Renal cortical epithelial cell (primary cell): Measurements from ENCODE around the gene ZNF705A. TPM values are rescaled to one million over a fixed set of nuclear protein-coding genes. Genes with fewer than 3 reads are reported as not detected.
"Not testable (repeated sequence)": the region's sequence is repeated elsewhere in the genome, so short reads cannot be mapped to it uniquely, and the experiment has no call there.

Experiments used
- DNase-seq: peaks from one replicate; pipeline ENCODE4 v3.0.0-alpha.2; 2011; ENCODE audit warnings: low read depth
- total RNA-seq: library from RNA; depleted of rRNA; stranded (reverse); fragments of >200 nt; gene quantifications from 2 replicates; pipeline ENCODE4 v1.2.3, GENCODE V29; 2014

ZNF705A gene
- total RNA-seq, 1 donor from 2014 or later = under 0.01 TPM

DNA sequence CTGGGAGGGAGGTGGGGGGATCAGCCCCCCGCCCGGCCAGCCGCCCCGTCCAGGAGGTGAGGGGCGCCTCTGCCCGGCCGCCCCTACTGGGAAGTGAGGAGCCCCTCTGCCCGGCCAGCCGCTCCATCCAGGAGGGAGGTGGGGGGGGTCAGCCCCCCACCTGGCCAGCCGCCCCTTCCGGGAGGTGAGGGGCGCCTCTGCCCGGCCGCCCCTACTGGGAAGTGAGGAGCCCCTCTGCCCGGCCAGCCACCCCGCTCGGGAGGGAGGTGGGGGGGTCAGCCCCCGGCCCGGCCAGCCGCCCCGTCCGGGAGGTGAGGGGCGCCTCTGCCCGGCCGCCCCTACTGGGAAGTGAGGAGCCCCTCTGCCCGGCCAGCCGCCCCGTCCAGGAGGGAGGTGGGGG, 27.4 kb downstream of the ZNF705A start:
- DNase-seq = not testable (repeated sequence)

DNA sequence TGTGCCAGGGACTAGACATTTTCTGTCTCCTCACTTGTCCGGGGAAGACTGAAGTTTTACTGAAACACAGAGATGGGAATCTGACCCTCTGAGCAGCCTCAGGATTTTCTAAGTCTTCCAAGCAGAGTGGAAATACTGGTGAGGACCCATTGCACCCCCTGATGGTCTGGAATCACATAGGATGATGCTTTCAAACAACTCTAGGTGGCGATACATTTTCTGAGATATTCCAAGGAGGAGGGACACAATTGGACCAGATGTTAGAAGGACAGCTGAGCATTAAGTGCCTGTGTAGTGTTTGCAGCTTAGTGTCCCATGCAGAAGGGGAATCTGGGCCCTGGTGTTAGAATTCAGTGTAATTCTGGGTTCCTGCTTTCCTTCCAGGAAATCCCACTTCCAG, 31.3 kb downstream of the ZNF705A start:
- DNase-seq = not testable (repeated sequence)

DNA sequence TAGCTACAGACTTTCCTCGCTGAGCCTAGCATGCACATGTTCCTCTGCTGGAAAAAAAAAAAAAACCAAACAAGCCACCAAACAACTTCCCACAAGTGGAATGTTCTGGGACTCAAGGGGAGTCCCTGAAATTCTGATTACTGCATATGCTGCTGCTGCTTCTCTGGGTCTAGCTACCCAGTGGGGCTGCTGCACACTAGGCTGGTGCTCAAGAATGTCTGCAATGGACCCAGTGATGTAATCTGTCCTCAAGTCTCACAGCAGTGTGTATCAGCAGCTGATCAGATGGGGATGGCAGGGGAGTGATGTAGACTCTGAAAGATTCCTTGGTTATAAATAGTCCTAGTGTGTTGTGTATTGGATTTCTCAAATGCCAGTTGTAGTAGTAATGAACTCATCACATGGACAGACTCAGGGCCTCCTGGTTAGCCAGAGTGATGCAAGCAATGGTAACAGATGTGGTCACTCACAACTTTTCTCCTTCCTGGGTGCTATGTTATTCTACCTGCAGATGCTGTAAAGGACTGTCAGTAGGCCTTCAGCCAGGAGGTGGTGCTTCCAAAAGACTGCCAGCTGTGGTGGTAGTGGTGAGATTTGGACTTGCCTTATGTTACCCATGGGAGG, 41.0 kb downstream of the ZNF705A start:
- DNase-seq = peak; percentile 13

DNA sequence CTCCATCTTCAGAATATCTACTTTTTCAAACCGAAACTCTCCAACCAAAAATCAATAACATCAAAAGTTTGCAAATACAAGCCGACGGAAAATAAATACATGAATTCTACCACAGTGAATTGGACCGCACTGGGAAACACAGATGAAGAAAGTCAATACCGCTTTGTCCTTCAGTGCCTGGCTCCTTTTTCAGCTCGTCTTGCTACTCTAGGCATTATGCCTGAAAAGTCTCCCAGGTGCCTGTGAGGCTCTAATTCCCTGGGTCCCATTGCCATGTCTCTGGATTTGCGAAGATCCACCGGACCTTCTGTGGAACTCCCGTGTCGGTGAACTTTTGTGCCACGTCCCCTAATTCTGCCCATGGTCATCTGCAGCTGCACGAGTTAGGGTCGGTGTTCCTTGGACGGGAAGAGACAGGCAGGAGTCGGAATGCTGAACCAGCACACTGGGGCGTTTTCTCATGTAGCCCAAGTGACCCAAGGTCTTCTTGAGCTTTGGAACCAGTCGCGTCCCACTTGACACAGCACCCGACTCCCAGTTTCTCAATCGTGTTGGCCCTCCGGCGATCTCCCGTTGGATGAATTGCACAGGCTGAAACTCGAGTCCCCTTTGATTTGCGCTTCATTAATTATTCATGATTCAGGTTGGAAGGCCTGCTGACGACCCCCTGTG, 62.0 kb downstream of the ZNF705A start:
- not testable (repeated sequence) for DNase-seq

DNA sequence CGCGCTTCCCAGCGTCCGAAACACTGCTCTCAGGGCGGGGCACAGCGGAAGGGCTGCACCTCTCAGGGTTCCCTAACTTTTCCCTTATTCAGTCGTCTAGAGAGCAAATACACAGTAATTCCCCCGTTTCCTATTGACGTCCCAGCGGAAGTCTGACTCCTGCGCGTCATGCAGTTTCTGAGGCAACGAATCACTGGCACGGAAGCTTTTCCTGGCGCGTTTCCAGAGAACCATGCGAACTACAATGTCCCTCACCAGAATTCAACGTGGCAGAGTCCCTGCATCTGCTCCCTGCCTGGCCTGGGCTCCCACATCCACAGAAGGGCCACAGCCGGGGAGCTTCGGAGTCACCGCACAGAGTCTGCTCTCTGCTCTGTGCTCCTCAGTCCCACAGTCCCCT, 64.6 kb downstream of the ZNF705A start:
- DNase-seq = not testable (repeated sequence)

DNA sequence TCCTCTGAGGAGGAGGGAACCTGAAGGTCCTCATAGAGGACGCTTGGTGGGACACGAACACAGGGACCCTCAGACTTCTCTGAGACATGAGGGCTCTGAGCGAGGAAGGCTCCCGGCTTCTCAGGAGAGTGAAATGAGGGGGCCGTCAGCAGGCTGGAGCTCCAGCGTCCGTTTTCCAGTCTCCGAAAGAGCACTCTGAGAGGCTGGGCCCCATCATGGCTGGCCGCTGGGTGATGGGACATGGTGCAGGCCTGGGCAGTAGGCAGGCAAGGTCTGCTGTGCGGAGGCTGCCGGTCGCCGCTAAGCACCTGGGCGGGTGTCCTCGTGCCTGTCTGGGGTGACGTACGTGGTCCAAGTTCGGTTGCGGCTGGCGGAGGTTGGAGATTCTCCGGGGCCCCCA, 65.0 kb downstream of the ZNF705A start:
- DNase-seq = not testable (repeated sequence)

DNA sequence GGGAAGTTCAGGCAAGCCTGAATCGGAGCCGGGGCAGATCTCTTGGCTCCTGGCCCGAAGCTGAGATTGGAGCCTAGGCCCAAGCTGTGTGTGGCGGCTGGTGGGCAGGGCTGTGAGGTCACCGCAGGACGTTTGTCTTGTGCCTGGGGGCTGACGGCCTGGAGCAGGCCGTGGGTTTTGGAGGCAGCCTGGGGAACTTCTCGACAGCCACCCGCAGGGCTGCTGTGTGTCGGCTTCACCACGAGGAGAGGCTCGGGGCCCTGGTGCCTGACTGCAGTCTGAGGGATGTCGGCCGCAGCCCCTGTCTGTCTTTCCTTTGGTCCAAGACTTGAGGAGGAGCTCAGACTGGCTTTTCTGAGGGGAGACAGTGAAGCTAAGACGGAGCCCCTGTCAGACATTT, 65.5 kb downstream of the ZNF705A start:
- not testable (repeated sequence) for DNase-seq

DNA sequence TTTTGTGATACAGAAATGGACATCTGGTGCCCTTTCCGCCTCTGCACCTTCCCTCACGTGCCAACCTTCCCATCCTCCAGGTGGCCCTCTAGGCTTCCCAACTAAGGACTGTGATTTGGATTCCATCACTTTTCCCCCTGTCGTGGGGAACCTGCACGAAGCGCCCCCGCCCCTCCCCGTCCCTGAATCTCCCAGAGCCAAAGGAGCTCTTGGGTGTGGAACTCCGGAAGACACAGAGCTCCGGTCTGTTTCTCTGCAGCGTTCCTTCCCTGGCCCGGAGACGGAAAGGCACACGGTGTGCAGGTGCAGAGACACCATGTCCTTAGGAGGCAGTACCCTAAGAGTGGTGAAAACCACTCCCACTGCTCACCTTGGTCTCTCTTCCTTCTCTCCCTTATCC, 66.8 kb downstream of the ZNF705A start:
- not testable (repeated sequence) for DNase-seq

DNA sequence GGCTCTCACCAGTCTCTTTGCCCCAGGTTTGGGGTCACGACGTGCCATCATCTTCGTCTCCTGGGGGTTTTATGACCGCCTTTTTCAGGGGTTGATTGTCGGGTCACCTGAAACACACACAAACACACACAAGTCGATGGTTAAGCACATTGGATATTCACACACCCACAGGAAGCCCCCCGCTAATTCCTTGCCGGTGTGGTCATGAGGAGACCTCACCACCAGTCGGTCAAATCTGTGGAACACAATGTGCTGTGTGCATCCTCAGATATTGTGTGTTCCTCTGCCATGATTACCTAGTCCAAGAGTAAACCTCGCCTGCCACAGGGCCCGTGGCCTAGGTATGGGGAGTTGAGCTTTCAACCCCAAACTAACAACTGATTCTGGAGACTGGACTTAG, 68.0 kb downstream of the ZNF705A start:
- DNase-seq = not testable (repeated sequence)

DNA sequence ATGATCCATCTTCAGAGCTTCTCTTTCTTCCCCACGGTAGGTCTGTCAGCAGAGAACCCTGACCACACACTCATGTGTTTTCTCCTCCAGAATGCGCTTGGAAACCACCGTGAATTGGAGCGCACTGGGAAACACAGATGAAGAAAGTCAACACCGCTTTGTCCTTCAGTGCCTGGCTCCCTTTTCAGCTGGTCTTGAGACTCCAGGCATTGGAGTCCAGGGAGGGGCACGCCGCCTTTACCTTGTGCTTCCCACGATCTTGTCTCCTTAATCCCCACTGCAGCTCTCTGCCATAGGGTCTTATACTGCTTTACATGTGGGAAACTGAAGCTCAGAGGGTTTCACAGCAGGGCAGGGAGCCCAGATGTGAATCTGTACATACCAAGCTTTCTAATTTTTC, 69.5 kb downstream of the ZNF705A start:
- no peak for DNase-seq

DNA sequence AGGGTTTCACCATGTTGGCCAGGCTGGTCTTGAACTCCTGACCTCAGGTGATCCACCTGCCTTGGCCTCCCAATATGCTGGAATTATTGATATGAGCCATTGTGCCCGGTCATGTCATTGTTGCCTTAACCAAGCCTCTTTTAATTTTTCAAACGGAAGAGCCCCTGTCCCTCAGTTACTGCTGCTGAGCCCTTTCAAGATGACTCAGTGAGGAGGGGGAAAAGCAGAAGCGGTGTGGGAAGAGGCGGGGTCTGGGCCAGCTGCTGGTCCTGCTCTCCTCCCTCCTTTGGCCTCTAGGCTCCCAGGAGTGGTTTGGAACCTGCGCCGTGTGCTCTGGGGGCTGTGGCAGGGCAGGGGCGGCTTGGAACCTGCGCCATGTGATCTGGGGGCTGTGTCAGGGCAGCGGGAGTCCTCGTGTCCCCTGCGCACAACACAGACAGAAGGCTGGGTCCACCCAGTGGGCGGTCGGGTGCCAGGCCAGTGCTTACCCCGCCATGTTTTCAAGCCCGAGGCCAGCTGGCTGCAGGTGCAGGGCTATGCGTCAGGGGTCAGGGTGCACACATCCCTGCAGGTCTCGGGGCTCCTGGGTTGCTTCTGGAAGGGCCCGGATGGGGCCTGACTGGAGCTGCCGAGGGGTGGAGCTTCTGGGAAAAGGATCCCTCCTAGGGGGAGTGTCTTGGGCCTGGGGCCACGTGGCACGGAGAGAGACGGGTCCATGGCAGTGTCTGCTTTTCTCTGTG, 70.3 kb downstream of the ZNF705A start, which contains the start of gene FAM90A1:
TSS of gene FAM90A1 (minus strand) at position 627 of the 740 bp plus-strand sequence. CDS start 2,786 bp downstream, outside the sequence.
- peak; percentile 15 for DNase-seq

DNA sequence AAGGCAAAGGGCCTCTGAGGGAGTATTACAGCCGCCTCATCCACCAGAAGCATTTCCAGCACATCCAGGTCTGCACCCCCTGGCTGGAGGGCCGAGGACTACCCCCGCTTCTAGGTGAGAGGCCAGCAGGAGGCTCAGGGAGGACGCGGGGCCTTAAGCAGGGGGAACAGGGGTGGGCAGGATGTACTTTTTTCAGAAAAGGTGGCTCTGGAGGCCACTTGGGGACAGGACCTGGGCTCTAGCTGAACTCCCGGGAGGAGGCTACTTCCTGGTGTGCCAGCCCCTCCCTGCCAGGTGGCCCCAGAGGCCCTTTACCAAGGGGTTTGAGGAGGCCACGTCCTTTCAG, 70.9 kb downstream of the ZNF705A start:
- not testable (repeated sequence) for DNase-seq

DNA sequence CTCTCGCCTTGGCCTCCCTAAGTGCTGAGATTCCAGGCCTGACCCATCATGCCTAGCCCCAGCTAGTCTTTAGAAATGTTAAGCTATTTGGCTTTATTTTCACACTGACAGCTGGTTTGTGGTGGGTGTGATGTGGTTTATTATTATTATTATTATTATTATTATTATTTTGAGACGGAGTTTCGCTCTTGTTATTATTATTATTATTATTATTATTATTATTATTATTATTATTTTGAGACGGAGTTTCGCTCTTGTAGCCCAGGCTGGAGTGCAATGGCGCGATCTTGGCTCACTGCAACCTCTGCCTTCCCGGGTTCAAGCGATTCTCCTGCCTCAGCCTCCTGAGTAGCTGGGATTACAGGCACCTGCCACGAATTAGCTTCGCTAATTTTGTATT, 71.8 kb downstream of the ZNF705A start:
- DNase-seq = not testable (repeated sequence)

DNA sequence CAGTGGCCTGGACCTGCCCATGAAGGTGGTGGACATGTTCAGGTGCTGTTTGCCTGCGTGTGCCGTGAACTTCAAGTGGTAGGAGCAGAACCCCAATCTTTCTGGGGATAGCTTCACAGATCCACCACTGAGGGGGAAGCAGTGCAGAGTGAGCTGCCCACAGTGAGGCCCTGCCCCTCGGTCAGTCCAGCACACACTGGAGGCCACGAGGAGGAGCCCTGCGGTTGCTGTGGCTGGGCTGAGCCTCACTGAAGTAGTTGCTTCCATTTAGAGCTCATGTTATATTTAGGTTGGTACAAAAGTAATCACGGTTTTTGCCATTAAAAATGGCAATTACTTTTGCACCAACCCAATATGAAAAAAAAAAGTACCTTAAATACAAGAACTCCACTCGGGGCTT, 72.7 kb downstream of the ZNF705A start:
- not testable (repeated sequence) for DNase-seq

Other genes with a start within 250 kb of the ZNF705A start
- 5.6 and 8.7 TPM in 2 replicates for gene SLC2A3, start 220.8 kb upstream of the ZNF705A start, total RNA-seq
- 5.0 and 8.2 TPM in 2 replicates for gene FOXJ2, start 124.3 kb upstream of the ZNF705A start, total RNA-seq
- gene C3AR1, start 90.7 kb upstream of the ZNF705A start, total RNA-seq = 0.17 and 0.30 TPM in 2 replicates
- gene NECAP1, start 74.7 kb upstream of the ZNF705A start, total RNA-seq = 41.6 and 44.6 TPM in 2 replicates
- gene CLEC4A, start 33.4 kb upstream of the ZNF705A start, total RNA-seq = 0.35 TPM in 1 of 2 replicates, not detected in the other
- 0.10 TPM in 1 of 2 replicates, not detected in the other for gene FAM90A1, start 70.6 kb downstream of the ZNF705A start, total RNA-seq